Measurements from ENCODE around the gene SEC31B. TPM values are rescaled to one million over a fixed set of nuclear protein-coding genes. Genes with fewer than 3 reads are reported as not detected.

Gene SEC31B
- total RNA-seq, 1 experiment from 2014 or later, result 6.3 TPM

GRCh38 chr10:100496567-100496966 is 23.1 kb downstream of the SEC31B start:
- no peaks in the 10 kb centered on the region for H3K4me1 Mint-ChIP-seq
- H3K23ac ChIP-seq (ENCODE audit: insufficient read length, low read depth, low read length), result no peak overlapping the region
- no peak overlapping the region for H2BK20ac ChIP-seq (ENCODE audit: low read depth, low read length, poor library complexity, severe bottlenecking)
- H3K23me2 ChIP-seq (ENCODE audit: insufficient read length, low read depth, low read length, poor library complexity, severe bottlenecking), result no peaks in the 10 kb centered on the region
- no peak overlapping the region for H2BK5ac ChIP-seq (ENCODE audit: insufficient read length, low read length)
- H3K27ac ChIP-seq (ENCODE audit: insufficient read length, low read depth, low read length), result no peak overlapping the region
- no peak overlapping the region for H2AK5ac ChIP-seq (ENCODE audit: insufficient read length, low read length)
- no peak for DNase-seq
- peaks cover 0 to 20% (median 0%) of the 10 kb centered on the region in 3 experiments; a peak in 3 of 7 replicates for H3K36me3 Mint-ChIP-seq (ENCODE audit: insufficient read depth in 1 of 3, low read depth in 3 of 3)
- H3K4me2 ChIP-seq (ENCODE audit: insufficient read depth, insufficient read length, low read length), result no peak overlapping the region
- no peaks in the 10 kb centered on the region for H3K79me2 ChIP-seq (ENCODE audit: insufficient read depth, low read length)
- H3K56ac ChIP-seq (ENCODE audit: insufficient read length, low read depth, low read length), result no peak overlapping the region
- no peak overlapping the region for H3T11ph ChIP-seq (ENCODE audit: low read length)
- no peak overlapping the region for H4K91ac ChIP-seq (ENCODE audit: insufficient read length, low read depth, low read length)
- H4K8ac ChIP-seq (replicated peaks; ENCODE audit: insufficient read length, low read depth, low read length), result no peak overlapping the region
- no peak overlapping the region for H2BK12ac ChIP-seq (ENCODE audit: insufficient read length, low read depth, low read length)
- no peaks in the 10 kb centered on the region for H3K4me1 ChIP-seq (ENCODE audit: insufficient read depth, low read length)
- no peak overlapping the region for H2BK15ac ChIP-seq (ENCODE audit: low read depth, low read length)
- H4K20me1 ChIP-seq (ENCODE audit: control insufficient read depth, insufficient read depth, insufficient read length), result no peaks in the 10 kb centered on the region
- H2BK120ac ChIP-seq (ENCODE audit: low read depth, low read length, poor library complexity, severe bottlenecking), result no peak overlapping the region
- no peak overlapping the region for H3K9ac ChIP-seq (ENCODE audit: extremely low read depth, insufficient read length, low read length)
- no peaks in the 10 kb centered on the region for H3K9me3 Mint-ChIP-seq
- H3K27ac Mint-ChIP-seq, result no peak overlapping the region
- peaks cover 91% of the 10 kb centered on the region for H3K27me3 Mint-ChIP-seq (ENCODE audit: low read depth)
- H3K4me3 Mint-ChIP-seq, result no peak overlapping the region
- H3K4ac ChIP-seq (ENCODE audit: low read depth, low read length), result no peak overlapping the region
- H4K5ac ChIP-seq (ENCODE audit: insufficient read length, low read depth, low read length), result no peak overlapping the region
- no peak for TF ChIP-seq CTCF (conservative IDR thresholded peaks at IDR 0.05)
- H3K27me3 ChIP-seq (ENCODE audit: insufficient read depth, low read length), result no peaks in the 10 kb centered on the region
- no CpG with 5 or more reads among the region's 2 CpGs for WGBS (ENCODE audit: extremely low coverage, insufficient read length, low lambda C conversion rate)
- H3K14ac ChIP-seq (ENCODE audit: insufficient read depth, low read length), result no peak overlapping the region
- H2AFZ ChIP-seq (ENCODE audit: low read length), result no peak overlapping the region
- H3K79me1 ChIP-seq (ENCODE audit: insufficient read depth, low read depth, low read length, poor library complexity, severe bottlenecking), result no peaks in the 10 kb centered on the region
- no peak overlapping the region for H3K18ac ChIP-seq (ENCODE audit: insufficient read length, low read depth, low read length)
- no peaks in the 10 kb centered on the region for H3K9me3 ChIP-seq (ENCODE audit: control insufficient read depth, low read depth, low read length)
